Neutrophil (primary cell): ENCODE data around the gene RAD9B.
A peak's percentile ranks its signal among the peaks of the same experiment; 100 is the strongest.
"Not testable (repeated sequence)": the region's sequence is repeated elsewhere in the genome, so short reads cannot be mapped to it uniquely, and the experiment has no call there.

Experiments
- H3K27ac ChIP-seq: fragments of 200-600 bp; sonication (generic); 2 replicates; pipeline ENCODE4 v1.5.1; 2016; ENCODE audit warnings: mild to moderate bottlenecking, moderate library complexity
- H3K27me3 ChIP-seq: fragments of 200-600 bp; sonication (generic); 2 replicates; pipeline ENCODE4 v1.6.0; 2016; ENCODE audit warnings: mild to moderate bottlenecking
- H3K36me3 ChIP-seq: fragments of 200-600 bp; sonication (generic); 2 replicates; pipeline ENCODE4 v1.5.1; 2017
- H3K4me1 ChIP-seq, 2 experiments: fragments of 200-600 bp in 1 of 2; sonication (generic) in 1 of 2; 1 replicate in 1 of 2; 2 replicates in 1 of 2; pipeline versions ENCODE4 v1.5.1 to v1.6.1; 2013 to 2016; ENCODE audit warnings: low read depth in 1 of 2, low read length in 1 of 2, mild to moderate bottlenecking in 1 of 2, moderate library complexity in 1 of 2; ENCODE audit not compliant: control insufficient read depth in 1 of 2, insufficient read depth in 1 of 2
- H3K4me3 ChIP-seq, 2 experiments: fragments of 200-600 bp in 1 of 2; sonication (generic) in 1 of 2; 1 replicate in 1 of 2; 2 replicates in 1 of 2; pipeline ENCODE4 v1.5.1; 2013 to 2016; ENCODE audit warnings: low read depth in 1 of 2, low read length in 1 of 2, mild to moderate bottlenecking in 1 of 2, moderate library complexity in 1 of 2
- H3K9me3 ChIP-seq: fragments of 200-600 bp; sonication (generic); 2 replicates; pipeline ENCODE4 v1.5.1; 2016
- CTCF ChIP-seq: fragments of 200-600 bp; sonication (generic); IDR thresholded peaks from 2 replicates; pipeline ENCODE4 v1.5.1; 2016; ENCODE audit warnings: antibody characterized with exemption

Gene RAD9B

DNA sequence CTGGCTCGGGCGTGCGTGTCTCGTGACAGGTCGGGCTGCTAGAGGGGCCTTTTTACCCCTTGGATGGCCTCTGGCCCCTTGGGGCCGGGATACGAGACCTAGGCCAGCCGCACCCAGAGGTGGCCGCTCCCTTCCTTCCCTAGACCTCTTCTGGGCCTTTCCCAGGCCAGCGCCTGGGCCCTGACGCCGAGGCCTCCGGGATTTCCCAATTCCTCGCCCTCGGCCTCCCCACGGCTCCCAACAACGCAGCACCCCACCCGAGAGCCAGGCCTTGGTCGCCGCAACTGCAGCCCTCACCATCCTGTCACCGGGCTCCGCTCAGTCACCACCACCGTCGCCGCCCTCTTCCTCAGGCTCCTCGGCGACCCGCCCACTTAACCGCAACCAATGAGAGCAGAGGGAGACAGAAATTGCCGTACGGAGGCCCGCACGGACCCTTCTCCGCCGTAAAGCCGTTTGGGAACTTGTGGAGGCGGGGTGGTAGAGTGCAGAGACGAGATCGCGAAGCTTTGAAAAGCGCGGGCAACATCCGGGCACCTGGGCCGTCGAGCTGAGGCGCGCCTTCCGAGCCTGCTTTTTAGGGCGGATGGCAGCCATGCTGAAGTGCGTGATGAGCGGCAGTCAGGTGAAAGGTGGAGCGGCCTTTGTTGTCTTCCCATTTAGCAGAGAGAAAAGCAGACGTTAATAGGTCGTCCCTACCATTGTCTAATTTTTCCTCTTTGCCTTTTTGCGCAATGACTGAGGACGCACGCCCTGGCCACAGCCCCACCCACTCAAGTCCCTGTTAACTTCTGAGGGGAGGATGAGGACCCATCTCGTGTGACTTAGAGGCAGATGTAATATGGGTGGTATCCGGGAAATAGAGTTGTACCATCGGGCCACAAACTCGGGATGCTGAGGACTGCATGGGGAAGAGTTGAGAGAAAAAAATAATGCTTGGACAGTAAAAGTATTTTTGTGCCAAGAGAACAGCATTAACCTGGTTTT is at the start of gene RAD9B, which contains the start of gene VPS29:
TSS of gene RAD9B (plus strand) at position 580 of the 987 bp plus-strand sequence. CDS start at position 587, 7 bp downstream.
TSS of gene VPS29 (minus strand) at position 360 of the 987 bp plus-strand sequence. CDS start at position 300, 60 bp downstream.
- peak within 1 kb of the TSS; percentile 92 for H3K27ac ChIP-seq
- H3K9me3 ChIP-seq = no peaks in the 10 kb centered on the region
- peak; percentile 44 for TF ChIP-seq CTCF
- peak within 1 kb of the TSS; percentile 80 to 96 for H3K4me3 ChIP-seq
- H3K36me3 ChIP-seq = no peaks in the 10 kb centered on the region
- H3K27me3 ChIP-seq = no peaks in the 10 kb centered on the region
- H3K4me1 ChIP-seq = peaks cover 45 to 46% of the 10 kb centered on the region in 2 experiments

DNA sequence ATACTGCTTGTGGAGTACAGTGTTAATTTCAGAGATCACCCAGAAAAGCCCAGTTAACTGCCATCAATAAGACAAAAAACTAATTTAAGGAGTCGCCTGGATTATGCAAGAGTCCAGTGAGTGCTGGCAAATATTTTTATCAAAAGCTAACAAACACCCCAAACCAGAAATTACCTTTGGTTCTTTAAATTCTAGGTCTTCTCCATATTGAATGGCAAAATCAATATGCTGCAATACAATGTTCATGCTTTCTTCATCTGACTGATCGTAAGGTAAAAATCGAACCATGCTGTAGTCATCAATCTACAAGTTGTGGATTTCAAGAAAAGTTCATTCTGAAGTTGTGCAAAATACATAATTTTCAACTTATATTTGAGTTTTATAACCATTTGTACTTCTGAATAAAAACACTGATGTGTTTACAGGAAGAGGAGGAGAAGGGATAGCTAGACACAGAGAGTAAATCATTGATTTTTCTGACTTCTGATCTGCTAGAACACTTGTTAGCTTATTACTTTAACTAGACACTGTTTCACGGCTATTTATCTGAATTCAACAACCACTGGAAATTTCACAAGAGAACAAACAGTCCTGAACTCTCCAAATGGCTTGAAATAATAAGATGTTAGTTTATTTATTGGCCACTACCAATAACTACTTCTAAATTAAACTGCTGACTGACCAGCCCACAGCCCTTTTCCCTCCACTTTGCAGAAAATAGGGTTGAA is 48.4 kb upstream of the RAD9B start:
- TF ChIP-seq CTCF = no peak
- peak overlapping the region; percentile 13 for H3K27ac ChIP-seq
- no peak overlapping the region for H3K4me3 ChIP-seq
- peaks cover 47 to 50% of the 10 kb centered on the region in 2 experiments for H3K4me1 ChIP-seq
- peaks cover 6% of the 10 kb centered on the region for H3K36me3 ChIP-seq
- no peaks in the 10 kb centered on the region for H3K9me3 ChIP-seq
- no peaks in the 10 kb centered on the region for H3K27me3 ChIP-seq

DNA sequence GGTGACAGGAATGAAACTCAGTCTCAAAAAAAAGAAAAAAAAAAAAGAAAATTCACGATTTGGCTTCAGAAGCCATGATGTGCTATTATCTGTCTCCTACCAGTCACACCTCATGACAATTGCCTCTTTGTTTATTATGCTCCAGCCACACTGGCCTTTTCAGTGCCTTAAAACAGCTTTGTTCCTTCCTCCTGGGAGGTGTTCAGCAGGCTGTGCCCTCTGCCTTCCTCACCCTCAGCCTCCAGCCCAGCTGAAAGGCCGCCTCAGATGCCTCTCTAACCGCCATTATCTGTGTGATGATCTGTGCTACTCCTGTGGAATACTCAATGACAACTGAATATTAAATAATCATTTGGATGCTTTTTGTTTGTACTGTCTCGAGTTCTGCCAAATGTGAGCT is 43.4 kb upstream of the RAD9B start:
- no peaks in the 10 kb centered on the region for H3K27me3 ChIP-seq
- H3K9me3 ChIP-seq = no peaks in the 10 kb centered on the region
- peaks cover 32 to 35% of the 10 kb centered on the region in 2 experiments for H3K4me1 ChIP-seq
- TF ChIP-seq CTCF = no peak
- no peaks in the 10 kb centered on the region for H3K36me3 ChIP-seq
- H3K4me3 ChIP-seq = no peak overlapping the region
- peak overlapping the region; percentile 25 for H3K27ac ChIP-seq

DNA sequence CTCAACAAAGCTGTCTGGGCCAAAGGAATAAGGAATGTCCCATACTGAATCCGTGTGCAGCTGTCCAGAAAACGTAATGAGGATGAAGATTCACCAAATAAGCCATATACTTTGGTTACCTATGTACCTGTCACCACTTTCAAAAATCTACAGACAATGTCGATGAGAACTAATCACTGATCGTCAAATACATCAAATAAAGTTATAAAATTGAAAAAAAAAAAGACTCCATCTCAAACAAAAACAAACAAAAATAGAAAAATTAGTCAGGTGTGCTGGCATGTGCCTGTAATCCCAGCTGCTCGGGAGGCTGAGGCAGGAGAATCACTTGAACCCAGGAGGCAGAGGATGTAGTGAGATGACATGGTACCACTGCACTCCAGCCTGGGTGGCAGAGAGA is 40.9 kb upstream of the RAD9B start:
- peaks cover 10% of the 10 kb centered on the region for H3K36me3 ChIP-seq
- not testable (repeated sequence) for H3K27ac ChIP-seq, H3K27me3 ChIP-seq, H3K9me3 ChIP-seq, H3K4me3 ChIP-seq
- H3K4me1 ChIP-seq = peaks cover 20 to 22% of the 10 kb centered on the region in 2 experiments

DNA sequence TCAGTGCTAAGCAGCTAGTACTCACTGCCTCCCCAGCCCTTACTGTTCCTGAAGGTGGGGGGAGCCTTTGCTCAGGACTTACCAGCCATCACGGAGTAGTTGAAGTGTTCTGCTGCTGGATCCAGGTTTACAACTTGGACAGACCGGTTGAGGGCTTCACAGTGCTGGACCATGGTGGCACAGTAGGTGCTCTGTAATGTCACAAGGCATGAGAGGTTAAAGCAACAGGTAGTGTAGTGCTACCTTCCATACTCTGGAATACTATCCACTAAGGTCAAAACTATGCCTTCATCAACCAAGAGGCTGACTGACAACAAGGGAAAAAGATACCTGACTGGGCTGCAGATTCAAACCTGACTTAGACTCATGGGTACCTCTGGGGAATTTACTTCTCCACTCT is 37.1 kb upstream of the RAD9B start:
- Histone ChIP-seq H3K27ac (no peak overlapping the region), H3K4me3 (no peak overlapping the region), H3K27me3 (no peaks in the 10 kb centered on the region), H3K4me1 (peaks cover 25 to 37% of the 10 kb centered on the region in 2 experiments), H3K9me3 (no peaks in the 10 kb centered on the region), H3K36me3 (peaks cover 10% of the 10 kb centered on the region)
- no peak for TF ChIP-seq CTCF

- not testable (repeated sequence) for H3K27me3 ChIP-seq, H3K4me3 ChIP-seq, H3K9me3 ChIP-seq
- Histone ChIP-seq H3K36me3 (peaks cover 10% of the 10 kb centered on the region), H3K27ac (peak overlapping the region; percentile 88), H3K4me1 (peaks cover 25 to 37% of the 10 kb centered on the region in 2 experiments)
These were observed 36.4 kb upstream of the RAD9B start for GRCh38 chr12:110465765-110466164.
